Measurements from ENCODE around the gene ZNF662.

ZNF662 gene

DNA sequence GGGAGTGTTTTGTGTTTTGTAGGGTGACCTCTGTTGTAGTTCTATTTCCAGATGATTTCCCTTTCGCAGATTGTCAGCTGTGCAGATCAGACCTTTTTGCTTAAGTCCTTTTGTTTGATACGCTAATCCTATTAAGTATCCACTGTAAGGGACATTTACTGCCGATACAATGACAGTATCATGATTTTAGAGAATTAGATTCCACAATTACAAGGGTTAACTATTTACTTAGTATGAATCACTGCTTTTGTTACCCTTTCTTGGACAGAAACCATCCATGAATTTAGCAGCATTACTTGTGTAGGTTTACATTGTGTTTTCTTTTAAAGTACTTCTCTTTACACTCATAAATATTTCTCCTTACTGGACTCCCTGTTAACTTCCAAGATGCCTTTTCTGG lies 31.4 kb downstream of the ZNF662 start:
- no peak for ATAC-seq

DNA sequence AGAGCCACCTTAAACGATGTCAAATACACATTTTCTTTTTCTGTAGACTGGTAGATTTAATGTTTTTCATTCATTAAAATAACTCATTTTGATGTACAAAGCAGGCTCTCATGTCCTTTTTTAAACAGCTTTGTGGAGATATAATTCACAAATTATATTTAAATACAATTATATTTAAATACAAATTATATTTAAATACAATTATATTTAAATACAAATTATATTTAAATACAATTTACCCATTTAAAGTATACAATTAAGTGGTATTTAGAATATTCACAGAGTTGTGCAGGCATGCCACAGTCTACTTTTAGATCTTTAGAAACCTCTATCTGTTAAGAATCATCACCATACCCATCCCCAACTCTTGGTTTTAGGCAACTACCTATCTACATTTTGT lies 36.8 kb downstream of the ZNF662 start:
- no peak for ATAC-seq

DNA sequence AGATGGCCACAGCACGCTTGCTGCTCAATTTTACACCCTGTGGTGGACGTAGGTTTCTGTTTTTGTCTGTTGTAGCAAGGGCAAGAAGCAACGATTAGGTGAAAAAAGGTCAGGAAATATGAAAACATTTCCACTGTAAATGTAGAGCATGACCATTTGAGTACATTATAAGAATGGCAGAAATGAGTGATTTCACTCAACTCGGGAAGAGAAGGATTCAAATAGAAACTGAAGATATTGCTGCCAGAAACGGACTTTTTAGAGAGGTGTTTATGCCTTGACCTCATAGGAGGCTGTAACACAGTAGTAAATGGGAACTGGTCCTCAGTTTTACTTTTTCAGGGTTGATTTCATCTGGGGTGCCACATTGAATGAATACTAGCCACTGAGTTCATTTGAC lies 40.1 kb downstream of the ZNF662 start:
- ATAC-seq, result no peak

DNA sequence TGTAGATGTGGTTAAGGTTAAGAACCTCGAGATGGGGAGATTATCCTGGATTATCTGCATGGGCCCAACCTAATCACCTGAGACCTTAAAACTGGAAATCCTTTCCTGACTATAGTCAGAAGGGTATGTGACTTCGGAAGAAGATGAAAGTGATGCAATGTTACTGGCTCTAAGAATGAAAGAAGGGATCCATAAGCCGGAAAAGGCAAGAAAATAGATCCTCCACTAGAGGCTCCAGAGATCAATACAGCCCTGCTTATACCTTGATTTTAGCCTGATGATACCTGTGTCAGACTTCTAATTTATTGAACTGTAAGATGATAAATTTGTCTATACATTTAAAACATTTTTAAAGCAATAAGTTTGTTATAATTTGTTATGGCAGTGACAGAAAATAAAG lies 51.6 kb downstream of the ZNF662 start:
- no peak for ATAC-seq

DNA sequence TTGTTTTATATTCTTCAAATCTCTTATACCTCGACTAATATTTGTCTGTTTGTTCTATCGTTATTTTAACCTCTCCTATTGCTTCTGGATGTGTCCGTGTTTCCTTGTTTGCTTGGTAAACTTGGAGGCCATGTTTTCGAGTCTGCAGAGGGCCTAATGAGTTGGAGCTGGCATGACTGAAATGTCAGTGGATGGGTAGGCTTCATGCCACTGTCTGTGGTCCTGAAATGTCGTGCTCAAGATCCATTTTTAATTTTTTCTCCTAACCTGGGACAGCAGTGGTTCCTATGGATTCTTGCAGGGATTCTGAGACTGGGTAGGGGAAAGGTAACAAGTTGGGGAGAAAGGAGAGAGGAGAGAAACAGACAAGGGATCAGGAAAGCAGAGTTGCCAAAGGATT lies 54.3 kb downstream of the ZNF662 start:
- no peak for ATAC-seq

DNA sequence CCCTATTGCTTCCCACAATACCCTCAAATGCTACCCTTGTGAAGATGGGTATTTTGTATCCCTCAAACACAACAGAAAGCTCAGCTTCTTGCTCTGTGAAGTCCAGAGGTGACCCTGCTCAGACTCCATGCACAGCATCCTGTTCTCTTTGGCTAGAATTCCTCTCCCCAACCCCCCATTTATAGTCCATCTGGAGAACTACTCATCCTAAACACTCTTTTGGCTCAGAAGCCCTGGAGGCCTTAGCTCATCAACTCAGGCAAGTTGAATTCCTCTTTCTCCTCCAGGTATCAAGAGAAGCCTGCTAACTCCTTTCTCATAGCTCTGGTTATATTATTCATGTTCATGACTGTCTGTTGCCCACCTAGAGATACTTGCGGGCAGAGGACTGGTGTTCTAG lies 54.8 kb downstream of the ZNF662 start:
- no peak for ATAC-seq

DNA sequence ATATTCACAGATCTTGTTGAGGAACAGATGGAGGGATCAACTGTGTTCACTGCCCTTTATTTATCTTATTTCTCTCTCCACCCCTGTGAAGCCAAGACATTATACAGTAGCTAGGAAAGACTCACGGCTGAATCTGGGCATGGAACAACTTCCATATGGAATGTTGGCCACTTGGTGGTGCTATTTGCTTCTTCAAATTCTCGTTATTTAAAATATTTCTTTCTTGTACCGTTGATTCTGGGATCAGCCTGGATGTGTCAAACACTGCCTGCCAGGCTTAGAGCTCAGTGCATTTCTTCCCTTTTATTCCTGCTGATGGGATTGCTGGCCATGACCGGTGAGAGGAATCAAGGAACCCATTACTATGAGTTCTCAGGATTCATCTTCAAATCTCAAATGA lies 55.7 kb downstream of the ZNF662 start:
- no peak for ATAC-seq

DNA sequence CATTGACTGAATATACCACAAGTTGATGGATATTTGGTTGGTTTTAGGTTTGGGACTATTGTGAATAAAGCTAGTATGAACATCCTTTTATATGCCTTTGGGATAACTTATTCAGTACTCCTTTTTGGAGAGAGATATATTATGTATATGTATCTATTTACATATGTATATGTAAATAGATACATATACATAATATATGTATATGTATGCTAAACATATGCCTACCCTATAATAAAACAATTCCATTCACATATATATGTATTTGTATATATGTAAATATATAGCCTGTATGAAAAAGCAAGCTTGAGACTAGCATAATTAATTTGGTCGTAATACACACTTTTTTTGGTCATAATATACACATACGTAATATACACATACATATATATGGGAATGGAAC lies 57.3 kb downstream of the ZNF662 start:
- ATAC-seq, result no peak

DNA sequence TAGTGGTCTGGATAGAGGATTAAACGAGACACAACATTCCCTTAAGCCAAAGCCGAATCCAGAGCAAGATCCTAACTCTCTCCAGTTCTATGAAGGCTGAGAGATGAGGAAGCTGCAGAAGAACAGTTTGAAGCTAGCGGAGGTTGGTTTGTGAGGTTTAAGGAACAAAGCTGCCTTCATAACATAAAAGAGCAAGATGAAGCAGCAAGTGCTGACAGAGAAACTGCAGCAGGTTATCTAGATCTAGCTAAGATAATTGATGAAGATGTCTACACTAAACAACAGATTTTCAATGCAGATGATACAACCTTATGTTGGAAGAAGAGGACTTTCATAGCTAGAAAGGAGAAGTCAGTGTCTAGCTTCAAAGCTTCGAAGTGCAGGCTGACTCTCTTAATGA lies 58.3 kb downstream of the ZNF662 start:
- no peak for ATAC-seq

Measured in activated CD4-positive, CD25-positive, alpha-beta regulatory T cell treated with anti-CD3 and anti-CD28 coated beads, Interleukin-2, amount 50 U/mL, for 24 hours (primary cell).